OCI-LY7 (cell line): ENCODE data around the gene SYTL2. TPM values are rescaled to one million over a fixed set of nuclear protein-coding genes. Genes with fewer than 3 reads are reported as not detected.

ENCODE experiments used
- BruUV-seq: library from RNA; stranded (reverse); fragments of 400-500 nt; replicated peaks from 2 replicates; lab custom pipeline; 2021; lab: Mats Ljungman, UMichigan
- CTCF ChIA-PET: fragments of 300-600 bp; sonication (Branson Sonifier 250); formaldehyde crosslinking; loops from one replicate; lab custom pipeline; 2022; ENCODE audit warnings: antibody characterized with exemption; ENCODE audit not compliant: unreplicated experiment; lab: Charles Lee
- POLR2A ChIA-PET: fragments of 300-600 bp; sonication (Branson Sonifier 250); formaldehyde crosslinking; loops from one replicate; lab custom pipeline; 2022; ENCODE audit warnings: antibody characterized with exemption; lab: Charles Lee
- DNase-seq: peaks from one replicate; pipeline ENCODE4 v3.0.0-alpha.2; 2015; ENCODE audit warnings: low spot score
- H2AFZ ChIP-seq: fragments of 200-600 bp; sonication (generic), shearing (Covaris generic); 2 replicates; pipeline ENCODE4 v1.6.1; 2014; ENCODE audit warnings: mild to moderate bottlenecking, antibody characterized with exemption, low read length, moderate library complexity
- H3K27ac ChIP-seq: fragments of 200-600 bp; sonication (generic); 2 replicates; pipeline ENCODE4 v1.5.1; 2014; ENCODE audit warnings: mixed run types, low read depth, mild to moderate bottlenecking, moderate library complexity, low read length, inconsistent platforms; ENCODE audit not compliant: poor library complexity, severe bottlenecking
- H3K36me3 ChIP-seq: fragments of 200-600 bp; sonication (generic); 2 replicates; pipeline ENCODE4 v1.6.1; 2014; ENCODE audit warnings: mild to moderate bottlenecking, antibody characterized with exemption, low read length, moderate library complexity, mixed read lengths; ENCODE audit not compliant: insufficient read depth
- H3K4me1 ChIP-seq: fragments of 200-600 bp; sonication (generic); 2 replicates; pipeline ENCODE4 v1.5.1; 2014; ENCODE audit warnings: mild to moderate bottlenecking, low read length; ENCODE audit not compliant: insufficient read depth, poor library complexity, severe bottlenecking
- H3K4me2 ChIP-seq: fragments of 200-600 bp; sonication (generic); 2 replicates; pipeline ENCODE4 v1.6.1; 2014; ENCODE audit warnings: mild to moderate bottlenecking, low read length
- H3K4me3 ChIP-seq: fragments of 200-600 bp; sonication (generic); 2 replicates; pipeline ENCODE4 v1.5.1; 2014; ENCODE audit warnings: mild to moderate bottlenecking, low read depth, low read length; ENCODE audit not compliant: poor library complexity, severe bottlenecking
- H3K79me2 ChIP-seq: fragments of 200-600 bp; sonication (generic); 2 replicates; pipeline ENCODE4 v1.6.1; 2016; ENCODE audit warnings: low read depth, mild to moderate bottlenecking, low read length, moderate library complexity, mixed read lengths; ENCODE audit not compliant: insufficient read depth
- H3K9me2 ChIP-seq: fragments of 200-600 bp; sonication (generic); 2 replicates; pipeline ENCODE4 v1.6.1; 2016; ENCODE audit warnings: mild to moderate bottlenecking, low read length, mixed read lengths; ENCODE audit not compliant: insufficient read depth
- H3K9me3 ChIP-seq: fragments of 200-600 bp; sonication (generic); 2 replicates; pipeline ENCODE4 v1.6.1; 2014; ENCODE audit warnings: mild to moderate bottlenecking, mixed run types, low read length, mixed read lengths
- H4K20me1 ChIP-seq: fragments of 200-600 bp; sonication (generic); 2 replicates; pipeline ENCODE4 v1.6.1; 2014; ENCODE audit warnings: mild to moderate bottlenecking, antibody characterized with exemption, low read length, moderate library complexity, mixed read lengths; ENCODE audit not compliant: insufficient read depth
- EZH2phosphoT487 ChIP-seq: fragments of 200-600 bp; sonication (generic); IDR thresholded peaks from 2 replicates; pipeline ENCODE4 v1.6.1; 2018; ENCODE audit warnings: low read depth, borderline replicate concordance, mild to moderate bottlenecking, mixed run types, antibody characterized with exemption, low read length, moderate library complexity, mixed read lengths
- intact Hi-C: fragments of 100-400 bp; cut with micrococcal nuclease; formaldehyde crosslinking; loops from one replicate; pipeline ENCODE4 v1.10.0; 2022; ENCODE audit not compliant: unreplicated experiment
- total RNA-seq, 2 experiments: library from RNA; depleted of rRNA in 1 of 2; stranded (reverse); fragments of >200 nt in 1 of 2; shearing (Covaris generic) in 1 of 2; gene quantifications; 2 replicates each; pipeline ENCODE4 v1.2.3, GENCODE V29; 2014 to 2022
- TF ChIP-seq, protein P1 (sequence below): fragments of 200-600 bp; sonication (generic); conservative IDR thresholded peaks from 2 replicates; pipeline ENCODE4 v1.5.1; 2014; ENCODE audit warnings: mild to moderate bottlenecking, antibody characterized with exemption, low read length, moderate library complexity, mixed read lengths

The SYTL2 gene
- total RNA-seq, 2 experiments from 2014 or later: 2.6 to 5.1 TPM

DNA sequence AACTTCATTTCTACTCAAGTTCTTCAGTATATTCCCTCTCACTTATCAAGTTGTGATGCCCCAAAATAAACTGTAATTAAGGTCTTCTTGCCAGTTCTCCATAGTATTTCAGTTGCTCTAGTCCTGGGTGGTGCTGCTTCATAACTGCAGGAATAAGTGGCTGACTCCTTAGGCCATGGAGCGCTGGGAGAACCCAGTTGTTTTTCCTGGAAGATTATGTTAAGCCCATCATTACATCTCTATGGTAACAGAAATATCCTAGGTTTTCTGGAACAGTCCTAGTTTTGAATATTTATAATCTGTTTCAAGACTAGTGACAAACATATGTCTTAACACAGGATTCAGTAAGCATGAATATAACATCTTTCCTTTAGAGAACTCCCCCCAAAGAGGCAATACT, 7.6 kb downstream of the SYTL2 start:
- CTCF ChIA-PET: no interaction called here
- TF ChIP-seq, protein P1, sequence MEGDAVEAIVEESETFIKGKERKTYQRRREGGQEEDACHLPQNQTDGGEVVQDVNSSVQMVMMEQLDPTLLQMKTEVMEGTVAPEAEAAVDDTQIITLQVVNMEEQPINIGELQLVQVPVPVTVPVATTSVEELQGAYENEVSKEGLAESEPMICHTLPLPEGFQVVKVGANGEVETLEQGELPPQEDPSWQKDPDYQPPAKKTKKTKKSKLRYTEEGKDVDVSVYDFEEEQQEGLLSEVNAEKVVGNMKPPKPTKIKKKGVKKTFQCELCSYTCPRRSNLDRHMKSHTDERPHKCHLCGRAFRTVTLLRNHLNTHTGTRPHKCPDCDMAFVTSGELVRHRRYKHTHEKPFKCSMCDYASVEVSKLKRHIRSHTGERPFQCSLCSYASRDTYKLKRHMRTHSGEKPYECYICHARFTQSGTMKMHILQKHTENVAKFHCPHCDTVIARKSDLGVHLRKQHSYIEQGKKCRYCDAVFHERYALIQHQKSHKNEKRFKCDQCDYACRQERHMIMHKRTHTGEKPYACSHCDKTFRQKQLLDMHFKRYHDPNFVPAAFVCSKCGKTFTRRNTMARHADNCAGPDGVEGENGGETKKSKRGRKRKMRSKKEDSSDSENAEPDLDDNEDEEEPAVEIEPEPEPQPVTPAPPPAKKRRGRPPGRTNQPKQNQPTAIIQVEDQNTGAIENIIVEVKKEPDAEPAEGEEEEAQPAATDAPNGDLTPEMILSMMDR: no peak
- no peak for TF ChIP-seq EZH2phosphoT487
- H3K79me2 ChIP-seq: no peaks in the 10 kb centered on the region

DNA sequence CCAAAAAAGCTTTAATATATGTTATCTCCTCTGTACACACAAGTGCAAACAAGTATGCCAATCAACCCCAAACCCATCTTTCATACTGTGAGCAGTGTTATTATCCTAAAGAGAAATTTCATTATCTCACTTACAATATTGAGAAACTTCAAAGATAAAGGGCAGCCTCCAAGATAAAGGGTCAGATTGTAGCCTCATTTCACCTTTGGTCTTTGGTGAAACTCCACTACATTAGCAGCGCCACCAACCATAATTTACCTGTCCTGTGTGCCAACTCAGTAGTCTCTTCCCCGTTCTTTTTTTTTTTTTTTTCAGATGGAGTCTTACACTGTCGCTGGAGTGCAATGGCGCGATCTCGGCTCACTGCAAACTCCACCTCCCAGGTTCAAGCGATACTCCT, 9.4 kb downstream of the SYTL2 start:
- no peaks in the 10 kb centered on the region for H3K79me2 ChIP-seq
- ChIA-PET POLR2A (no interaction called here), CTCF (no interaction called here)
- intact Hi-C loops: no loop called here
- no peak overlapping the region for H2AFZ ChIP-seq
- no peaks in the 10 kb centered on the region for H3K9me3 ChIP-seq
- H3K4me2 ChIP-seq: no peak overlapping the region
- no TSS peak for BruUV-seq
- H4K20me1 ChIP-seq: no peaks in the 10 kb centered on the region
- no peak overlapping the region for H3K27ac ChIP-seq
- H3K4me1 ChIP-seq: no peaks in the 10 kb centered on the region
- H3K4me3 ChIP-seq: no peak overlapping the region
- TF ChIP-seq, protein P1: no peak
- TF ChIP-seq EZH2phosphoT487: no peak
- no peaks in the 10 kb centered on the region for H3K9me2 ChIP-seq
- H3K36me3 ChIP-seq: no peaks in the 10 kb centered on the region
- DNase-seq: no peak

More for the DNA sequence above, 7.6 kb downstream of the SYTL2 start:
- Histone ChIP-seq H3K4me1 (no peaks in the 10 kb centered on the region), H4K20me1 (no peaks in the 10 kb centered on the region), H3K9me2 (no peaks in the 10 kb centered on the region), H2AFZ (no peak overlapping the region), H3K36me3 (no peaks in the 10 kb centered on the region), H3K27ac (no peak overlapping the region), H3K4me2 (no peak overlapping the region), H3K9me3 (no peaks in the 10 kb centered on the region), H3K4me3 (no peak overlapping the region)
- no peak for DNase-seq
- POLR2A ChIA-PET: no interaction called here
- BruUV-seq: no TSS peak
- intact Hi-C loops: no loop called here

DNA sequence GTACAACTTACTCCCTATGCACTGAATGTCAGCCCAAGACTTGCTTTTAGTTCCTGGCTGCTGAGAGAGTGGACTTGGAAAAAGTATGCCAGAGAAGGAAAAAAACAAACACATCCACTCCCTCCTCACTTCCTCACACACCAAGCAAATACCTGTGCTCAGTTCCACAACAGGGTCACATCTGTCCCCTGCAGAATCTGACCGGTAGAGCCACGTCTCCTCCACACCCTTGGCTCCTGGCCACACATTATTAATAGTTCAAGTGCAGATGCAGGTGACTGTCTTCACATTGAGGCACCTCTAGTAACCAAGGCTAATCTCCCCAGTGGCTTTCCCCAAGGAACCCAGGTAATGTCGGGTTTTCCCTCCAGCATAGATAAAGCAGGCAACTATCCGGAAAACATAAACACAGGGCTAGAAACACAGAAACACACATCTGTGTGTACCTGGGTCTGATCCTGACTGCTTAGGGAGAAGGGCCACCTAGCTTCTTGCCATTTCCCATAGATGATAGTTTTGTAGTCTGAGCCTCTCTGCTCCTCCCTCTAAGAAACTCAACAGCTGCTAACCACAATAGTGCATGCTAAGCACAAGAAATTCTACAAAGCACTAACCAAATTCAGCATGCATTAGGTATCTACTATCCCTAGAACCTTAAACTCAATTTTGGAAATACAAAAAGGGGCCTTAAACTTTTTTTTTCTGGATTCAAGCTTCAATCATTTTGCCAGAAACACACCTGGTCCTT, 10.2 kb downstream of the SYTL2 start:
- POLR2A ChIA-PET: no interaction called here
- DNase-seq: no peak
- H3K4me1 ChIP-seq: no peaks in the 10 kb centered on the region
- no peak overlapping the region for H3K4me3 ChIP-seq
- CTCF ChIA-PET: no interaction called here
- no peak for TF ChIP-seq EZH2phosphoT487
- TF ChIP-seq, protein P1: no peak
- H2AFZ ChIP-seq: no peak overlapping the region
- no peaks in the 10 kb centered on the region for H3K9me3 ChIP-seq
- H3K36me3 ChIP-seq: no peaks in the 10 kb centered on the region
- H3K9me2 ChIP-seq: no peaks in the 10 kb centered on the region
- intact Hi-C loops: no loop called here
- BruUV-seq: no TSS peak
- no peaks in the 10 kb centered on the region for H4K20me1 ChIP-seq
- no peak overlapping the region for H3K27ac ChIP-seq
- no peak overlapping the region for H3K4me2 ChIP-seq
- H3K79me2 ChIP-seq: no peaks in the 10 kb centered on the region
